ENCODE results near the gene TBC1D17. TPM values are rescaled to one million over a fixed set of nuclear protein-coding genes. Genes with fewer than 3 reads are reported as not detected.

The TBC1D17 gene
- total and polyA plus RNA-seq, 10 of the 15 experiments (the other 5 are each of a cell fraction or from before 2014, with no cell fraction given), result 0.42 to 20.4 (median 11.2) TPM

GRCh38 chr19:49866933-49867782 is 10.3 kb upstream of the TBC1D17 start, which contains the start of gene PNKP (continued):
- TF ChIP-seq MYB (IDR thresholded peaks at IDR 0.05; ENCODE audit: borderline replicate concordance, low read depth, low read length) (no peak), MTA2 (IDR thresholded peaks at IDR 0.05; ENCODE audit: low read depth) (no peak), PKNOX1 (IDR thresholded peaks at IDR 0.05) (peak; percentile 73), USF1 (IDR thresholded peaks at IDR 0.05; ENCODE audit: borderline replicate concordance, extremely low read length, insufficient read depth, low read depth, low read length) (peak; percentile 24), BMI1 (IDR thresholded peaks at IDR 0.05; ENCODE audit: borderline replicate concordance) (peak; percentile 70), IKZF1 (conservative IDR thresholded peaks at IDR 0.05) (peak; percentile 91), ZBED1 (IDR thresholded peaks at IDR 0.05; ENCODE audit: borderline replicate concordance) (no peak), SUZ12 (IDR thresholded peaks at IDR 0.05; ENCODE audit: unreplicated experiment) (no peak), TCF7 (IDR thresholded peaks at IDR 0.05; ENCODE audit: borderline replicate concordance) (no peak), BHLHE40 (IDR thresholded peaks at IDR 0.05; ENCODE audit: borderline replicate concordance in 1 of 2, low read depth in 2 of 2, low read length in 1 of 2) (peak; percentile 72 to 89), STAT1 (conservative IDR thresholded peaks at IDR 0.05) (no peak), TCF12 (IDR thresholded peaks at IDR 0.05; ENCODE audit: low read depth, low read length) (no peak), POLR2AphosphoS2 (IDR thresholded peaks at IDR 0.05; ENCODE audit: low read depth, low read length) (peak; percentile 86; the same call in 1 of the 2 replicates), STAT3 (IDR thresholded peaks at IDR 0.05; ENCODE audit: low read depth, low read length) (no peak), BACH1 (IDR thresholded peaks at IDR 0.05; ENCODE audit: borderline replicate concordance) (peak; percentile 75), SREBF2 (IDR thresholded peaks at IDR 0.05; ENCODE audit: low read length) (no peak), RAD21 (IDR thresholded peaks at IDR 0.05; ENCODE audit: insufficient read depth, low read depth, low read length) (no peak), FOXK2 (IDR thresholded peaks at IDR 0.05) (no peak), EGR1 (IDR thresholded peaks at IDR 0.05; ENCODE audit: borderline replicate concordance in 1 of 2, low read depth in 2 of 2, low read length in 2 of 2) (peak in 1 of 2 experiments; percentile 88; a peak in 2 of 3 replicates), USF2 (IDR thresholded peaks at IDR 0.05; ENCODE audit: borderline replicate concordance, low read depth, low read length) (no peak), EED (IDR thresholded peaks at IDR 0.05; ENCODE audit: low read depth) (no peak; the same call in 1 of the 2 replicates), SPI1 (IDR thresholded peaks at IDR 0.05; ENCODE audit: borderline replicate concordance, insufficient read depth, low read depth, low read length) (peak; percentile 31; the same call in 1 of the 2 replicates), CHD2 (IDR thresholded peaks at IDR 0.05; ENCODE audit: borderline replicate concordance, low read depth, low read length) (peak; percentile 73), RBBP5 (conservative IDR thresholded peaks at IDR 0.05) (no peak), HDGF (IDR thresholded peaks at IDR 0.05) (peak; percentile 76; the same call in 1 of the 2 replicates), YBX1 (IDR thresholded peaks at IDR 0.05) (no peak), CBFB (IDR thresholded peaks at IDR 0.05; ENCODE audit: low read depth) (no peak), ELK1 (IDR thresholded peaks at IDR 0.05; ENCODE audit: low read depth, low read length) (peak; percentile 16; the same call in 1 of the 2 replicates)
